ENCODE measurements around the gene DNASE2B. TPM values are rescaled to one million over a fixed set of nuclear protein-coding genes. Genes with fewer than 3 reads are reported as not detected.

Gene DNASE2B
- total and polyA plus RNA-seq, 3 experiments from 2014 or later = not detected

- ChIA-PET CTCF (interaction anchor here (1.3 kb wide), 1 partner anchor 13 kb away, joined by 5 read pairs; no protein-coding TSS in a partner anchor), POLR2A (no interaction called here)
- Mint-ChIP-seq H3K36me3 (no peaks in the 10 kb centered on the region), H3K27me3 (peaks cover 0 to 4% of the 10 kb centered on the region in 2 donors), H3K4me3 (no peak overlapping the region), H3K4me1 (no peaks in the 10 kb centered on the region), H3K9me3 (no peaks in the 10 kb centered on the region), H3K27ac (no peak overlapping the region)
- Histone ChIP-seq H3K27ac (ENCODE audit: low read depth, low read length) (no peak overlapping the region), H3K36me3 (ENCODE audit: insufficient read depth, low read length) (no peaks in the 10 kb centered on the region), H3K9me3 (ENCODE audit: low read length) (no peaks in the 10 kb centered on the region), H3K27me3 (ENCODE audit: insufficient read depth, low read length, poor library complexity, severe bottlenecking) (no peaks in the 10 kb centered on the region), H3K4me3 (ENCODE audit: low read length) (no peak overlapping the region), H3K4me1 (ENCODE audit: insufficient read depth, low read length) (no peaks in the 10 kb centered on the region)
- no peak for DNase-seq
These were observed 20.7 kb upstream of the DNASE2B start for GRCh38 chr1:84377480-84378095.

DNA sequence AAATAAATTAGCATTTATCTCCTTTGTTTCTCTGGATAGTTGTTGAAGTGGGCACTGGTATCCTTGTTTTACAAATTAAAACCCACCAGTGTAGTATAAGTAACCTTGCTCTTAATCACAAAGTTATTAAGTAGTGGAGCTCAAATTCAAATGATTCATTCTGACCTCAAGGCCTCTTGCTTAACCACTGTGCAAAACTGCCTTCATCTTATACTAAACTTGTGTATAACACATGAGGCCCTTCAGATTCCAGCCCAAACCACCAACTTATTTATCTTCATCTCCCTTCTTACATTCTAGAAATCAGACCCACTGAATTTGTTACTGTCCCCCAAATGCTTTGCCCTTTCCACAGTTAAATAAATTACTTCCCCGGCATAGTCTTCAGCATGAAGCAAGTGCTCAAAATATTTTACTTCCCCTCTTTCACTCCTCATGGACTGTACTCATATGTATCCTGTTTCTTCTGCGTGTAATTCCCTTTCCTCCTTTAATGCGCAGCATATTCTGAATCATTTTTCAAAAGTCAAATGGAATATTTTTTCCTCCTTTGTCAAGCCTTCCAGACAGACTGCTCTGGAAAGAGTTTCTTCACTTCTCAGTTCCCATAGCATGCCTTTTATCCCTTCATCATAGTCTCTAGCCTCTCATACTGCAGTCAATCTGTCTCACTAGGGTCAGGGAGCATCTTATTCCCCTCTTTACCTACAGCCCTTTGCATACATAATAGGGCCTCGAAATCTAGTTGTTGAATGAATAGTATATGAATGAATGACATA, 19.0 kb upstream of the DNASE2B start:
- H3K27ac ChIP-seq (ENCODE audit: low read depth, low read length) = no peak overlapping the region
- no peaks in the 10 kb centered on the region for H3K27me3 ChIP-seq (ENCODE audit: insufficient read depth, low read length, poor library complexity, severe bottlenecking)
- Mint-ChIP-seq H3K27ac (no peak overlapping the region), H3K4me1 (no peaks in the 10 kb centered on the region), H3K27me3 (peaks cover 0 to 10% of the 10 kb centered on the region in 2 donors), H3K36me3 (no peaks in the 10 kb centered on the region), H3K9me3 (no peaks in the 10 kb centered on the region), H3K4me3 (no peak overlapping the region)
- H3K9me3 ChIP-seq (ENCODE audit: low read length) = no peaks in the 10 kb centered on the region
- CTCF ChIA-PET = interaction anchor here (1.3 kb wide), 1 partner anchor 11 kb away, joined by 5 read pairs; no protein-coding TSS in a partner anchor
- no peak for DNase-seq
- no peak overlapping the region for H3K4me3 ChIP-seq (ENCODE audit: low read length)
- no peaks in the 10 kb centered on the region for H3K4me1 ChIP-seq (ENCODE audit: insufficient read depth, low read length)
- no peaks in the 10 kb centered on the region for H3K36me3 ChIP-seq (ENCODE audit: insufficient read depth, low read length)
- POLR2A ChIA-PET = no interaction called here

GRCh38 chr1:84379917-84380180, 18.4 kb upstream of the DNASE2B start:
- ChIA-PET POLR2A (no interaction called here), CTCF (no interaction called here)

GRCh38 chr1:84382127-84382526, 16.2 kb upstream of the DNASE2B start:
- POLR2A ChIA-PET = no interaction called here

More at GRCh38 chr1:84379917-84380180, 18.4 kb upstream of the DNASE2B start:
- Mint-ChIP-seq H3K4me1 (no peaks in the 10 kb centered on the region), H3K4me3 (no peak overlapping the region), H3K27ac (no peak overlapping the region), H3K36me3 (no peaks in the 10 kb centered on the region), H3K9me3 (no peaks in the 10 kb centered on the region), H3K27me3 (peaks cover 0 to 10% of the 10 kb centered on the region in 2 donors)
- DNase-seq = no peak
- no peak overlapping the region for H3K4me3 ChIP-seq (ENCODE audit: low read length)
- H3K27me3 ChIP-seq (ENCODE audit: insufficient read depth, low read length, poor library complexity, severe bottlenecking) = no peaks in the 10 kb centered on the region
- no peaks in the 10 kb centered on the region for H3K36me3 ChIP-seq (ENCODE audit: insufficient read depth, low read length)
- H3K9me3 ChIP-seq (ENCODE audit: low read length) = no peaks in the 10 kb centered on the region
- no peaks in the 10 kb centered on the region for H3K4me1 ChIP-seq (ENCODE audit: insufficient read depth, low read length)
- no peak overlapping the region for H3K27ac ChIP-seq (ENCODE audit: low read depth, low read length)

GRCh38 chr1:84385347-84385746, 12.9 kb upstream of the DNASE2B start:
- DNase-seq = no peak
- no peaks in the 10 kb centered on the region for H3K9me3 Mint-ChIP-seq
- peaks cover 0 to 10% of the 10 kb centered on the region in 2 donors for H3K27me3 Mint-ChIP-seq
- Histone ChIP-seq H3K9me3 (ENCODE audit: low read length) (no peaks in the 10 kb centered on the region), H3K4me1 (ENCODE audit: insufficient read depth, low read length) (no peaks in the 10 kb centered on the region), H3K27ac (ENCODE audit: low read depth, low read length) (no peak overlapping the region), H3K27me3 (ENCODE audit: insufficient read depth, low read length, poor library complexity, severe bottlenecking) (no peaks in the 10 kb centered on the region), H3K4me3 (ENCODE audit: low read length) (no peak overlapping the region), H3K36me3 (ENCODE audit: insufficient read depth, low read length) (no peaks in the 10 kb centered on the region)
- ChIA-PET CTCF (interaction anchor here (1.5 kb wide), 2 partner anchors 9 to 369 kb away, joined by 3 to 4 read pairs; no protein-coding TSS in a partner anchor), POLR2A (no interaction called here)
- no peaks in the 10 kb centered on the region for H3K36me3 Mint-ChIP-seq
- no peaks in the 10 kb centered on the region for H3K4me1 Mint-ChIP-seq
- H3K27ac Mint-ChIP-seq = no peak overlapping the region
- no peak overlapping the region for H3K4me3 Mint-ChIP-seq

More at GRCh38 chr1:84382127-84382526, 16.2 kb upstream of the DNASE2B start:
- Mint-ChIP-seq H3K27me3 (peaks cover 0 to 10% of the 10 kb centered on the region in 2 donors), H3K4me3 (no peak overlapping the region), H3K9me3 (no peaks in the 10 kb centered on the region), H3K27ac (no peak overlapping the region), H3K36me3 (no peaks in the 10 kb centered on the region), H3K4me1 (no peaks in the 10 kb centered on the region)
- no peak for DNase-seq
- H3K4me3 ChIP-seq (ENCODE audit: low read length) = no peak overlapping the region
- no peaks in the 10 kb centered on the region for H3K36me3 ChIP-seq (ENCODE audit: insufficient read depth, low read length)
- CTCF ChIA-PET = no interaction called here
- no peaks in the 10 kb centered on the region for H3K9me3 ChIP-seq (ENCODE audit: low read length)
- no peak overlapping the region for H3K27ac ChIP-seq (ENCODE audit: low read depth, low read length)
- no peaks in the 10 kb centered on the region for H3K4me1 ChIP-seq (ENCODE audit: insufficient read depth, low read length)
- no peaks in the 10 kb centered on the region for H3K27me3 ChIP-seq (ENCODE audit: insufficient read depth, low read length, poor library complexity, severe bottlenecking)

- H3K27ac ChIP-seq (ENCODE audit: low read depth, low read length) = no peak overlapping the region
- Mint-ChIP-seq H3K36me3 (no peaks in the 10 kb centered on the region), H3K9me3 (no peaks in the 10 kb centered on the region), H3K27me3 (peaks cover 0 to 14% of the 10 kb centered on the region in 2 donors), H3K4me3 (no peak overlapping the region), H3K4me1 (no peaks in the 10 kb centered on the region), H3K27ac (no peak overlapping the region)
- no peaks in the 10 kb centered on the region for H3K27me3 ChIP-seq (ENCODE audit: insufficient read depth, low read length, poor library complexity, severe bottlenecking)
- H3K9me3 ChIP-seq (ENCODE audit: low read length) = no peaks in the 10 kb centered on the region
- ChIA-PET CTCF (interaction anchor here (1.5 kb wide), 1 partner anchor 367 kb away, joined by 3 read pairs; no protein-coding TSS in a partner anchor), POLR2A (no interaction called here)
- no peaks in the 10 kb centered on the region for H3K36me3 ChIP-seq (ENCODE audit: insufficient read depth, low read length)
- no peak for DNase-seq
- no peaks in the 10 kb centered on the region for H3K4me1 ChIP-seq (ENCODE audit: insufficient read depth, low read length)
- H3K4me3 ChIP-seq (ENCODE audit: low read length) = no peak overlapping the region
These were observed 11.4 kb upstream of the DNASE2B start for GRCh38 chr1:84386716-84387479.

- H3K4me1 ChIP-seq (ENCODE audit: insufficient read depth, low read length) = no peaks in the 10 kb centered on the region
- DNase-seq = peak in 1 of 5 donors; percentile 3
- no peaks in the 10 kb centered on the region for H3K9me3 ChIP-seq (ENCODE audit: low read length)
- H3K27me3 ChIP-seq (ENCODE audit: insufficient read depth, low read length, poor library complexity, severe bottlenecking) = no peaks in the 10 kb centered on the region
- Mint-ChIP-seq H3K27ac (no peak overlapping the region), H3K9me3 (no peaks in the 10 kb centered on the region), H3K36me3 (no peaks in the 10 kb centered on the region), H3K4me3 (no peak overlapping the region), H3K27me3 (peaks cover 0 to 11% of the 10 kb centered on the region in 2 donors), H3K4me1 (no peaks in the 10 kb centered on the region)
- H3K27ac ChIP-seq (ENCODE audit: low read depth, low read length) = no peak overlapping the region
- H3K4me3 ChIP-seq (ENCODE audit: low read length) = no peak overlapping the region
- ChIA-PET CTCF (no interaction called here), POLR2A (no interaction called here)
- no peaks in the 10 kb centered on the region for H3K36me3 ChIP-seq (ENCODE audit: insufficient read depth, low read length)
These were observed 10.7 kb upstream of the DNASE2B start for GRCh38 chr1:84387480-84388163.
